IMR-90 (cell line): ENCODE data around the gene CYS1. TPM values are rescaled to one million over a fixed set of nuclear protein-coding genes. Genes with fewer than 3 reads are reported as not detected.

Source experiments
- ATAC-seq: fragments of 200-7000 bp; cut with Tn5 transposase; 2 replicates; pipeline ENCODE4 v1.9.1; 2020; ENCODE audit warnings: low read depth, mild to moderate bottlenecking, moderate library complexity
- BruUV-seq: library from RNA; stranded (reverse); fragments of 400-500 nt; replicated peaks from 2 replicates; lab custom pipeline; 2021; lab: Mats Ljungman, UMichigan
- CTCF ChIA-PET: fragments of 300-600 bp; formaldehyde crosslinking; extraction: SDS; loops from one replicate; lab custom pipeline; 2021; ENCODE audit warnings: antibody characterized with exemption; lab: Yijun Ruan, JAX
- POLR2A ChIA-PET: fragments of 300-600 bp; sonication (Branson Sonifier 250); formaldehyde crosslinking; loops from one replicate; lab custom pipeline; 2022; ENCODE audit warnings: antibody characterized with exemption; ENCODE audit not compliant: unreplicated experiment; lab: Charles Lee
- DNase-seq: peaks from one replicate; pipeline ENCODE4 v3.0.0; 2013
- H2AFZ ChIP-seq: replicated peaks from 2 replicates; pipeline ENCODE3; 2013; ENCODE audit warnings: low read length, mild to moderate bottlenecking; ENCODE audit not compliant: poor library complexity
- H2AK5ac ChIP-seq: 2 replicates; pipeline ENCODE4 v1.6.1; 2013; ENCODE audit warnings: low read depth, low read length, inconsistent platforms
- H2AK9ac ChIP-seq: replicated peaks from 2 replicates; pipeline ENCODE3; 2013; ENCODE audit warnings: mild to moderate bottlenecking, low read depth, low read length, moderate library complexity; ENCODE audit not compliant: poor library complexity
- H2BK120ac ChIP-seq: 2 replicates; pipeline ENCODE4 v1.6.1; 2013; ENCODE audit warnings: low read depth, low read length, inconsistent platforms
- H2BK15ac ChIP-seq: 3 replicates; pipeline ENCODE4 v1.6.1; 2013; ENCODE audit warnings: low read depth, low read length, inconsistent platforms
- H2BK20ac ChIP-seq: 2 replicates; pipeline ENCODE4 v1.6.1; 2013; ENCODE audit warnings: low read depth, mild to moderate bottlenecking, inconsistent platforms, low read length, moderate library complexity
- H2BK5ac ChIP-seq: 2 replicates; pipeline ENCODE4 v1.6.1; 2013; ENCODE audit warnings: mild to moderate bottlenecking, low read depth, low read length, inconsistent platforms; ENCODE audit not compliant: poor library complexity, severe bottlenecking
- H3K14ac ChIP-seq: replicated peaks from 2 replicates; pipeline ENCODE4 v1.6.1; 2013; ENCODE audit warnings: low read depth, low read length, inconsistent platforms
- H3K18ac ChIP-seq: 2 replicates; pipeline ENCODE4 v1.6.1; 2013; ENCODE audit warnings: low read depth, low read length, control low read depth
- H3K23ac ChIP-seq: 2 replicates; pipeline ENCODE4 v1.6.1; 2013; ENCODE audit warnings: low read depth, low read length, inconsistent platforms
- H3K27ac ChIP-seq: 2 replicates; pipeline ENCODE4 v1.5.1; 2013; ENCODE audit warnings: mild to moderate bottlenecking, control low read depth, low read length; ENCODE audit not compliant: insufficient read depth
- H3K27me3 ChIP-seq: 2 replicates; pipeline ENCODE4 v1.6.1; 2013; ENCODE audit warnings: low read length; ENCODE audit not compliant: control insufficient read depth, insufficient read depth
- H3K36me3 ChIP-seq: 2 replicates; pipeline ENCODE4 v1.6.1; 2013; ENCODE audit warnings: low read length, mixed read lengths; ENCODE audit not compliant: control insufficient read depth, insufficient read depth
- H3K4ac ChIP-seq: 2 replicates; pipeline ENCODE4 v1.6.1; 2013; ENCODE audit warnings: low read depth, low read length, inconsistent platforms
- H3K4me1 ChIP-seq: 2 replicates; pipeline ENCODE4 v1.6.1; 2013; ENCODE audit warnings: low read length, mixed read lengths; ENCODE audit not compliant: control insufficient read depth, insufficient read depth
- H3K4me2 ChIP-seq: 2 replicates; pipeline ENCODE4 v1.6.1; 2013; ENCODE audit warnings: low read depth, mild to moderate bottlenecking, control low read depth, low read length, moderate library complexity
- H3K4me3 ChIP-seq: 2 replicates; pipeline ENCODE4 v1.5.1; 2013; ENCODE audit warnings: low read depth, mild to moderate bottlenecking, control low read depth, low read length, moderate library complexity; ENCODE audit not compliant: insufficient read depth
- H3K56ac ChIP-seq: 2 replicates; pipeline ENCODE4 v1.6.1; 2013; ENCODE audit warnings: low read length, inconsistent platforms; ENCODE audit not compliant: insufficient read depth; ENCODE audit errors: extremely low read depth
- H3K79me1 ChIP-seq, 2 experiments: 2 replicates each; pipeline ENCODE4 v1.6.1; 2013; ENCODE audit warnings: low read length in 2 of 2, inconsistent platforms in 1 of 2, low read depth in 1 of 2
- H3K9ac ChIP-seq: 2 replicates; pipeline ENCODE4 v1.6.1; 2013; ENCODE audit warnings: low read depth, low read length, control low read depth
- H3K9me1 ChIP-seq: 2 replicates; pipeline ENCODE4 v1.6.1; 2013; ENCODE audit warnings: low read length, inconsistent platforms; ENCODE audit not compliant: insufficient read depth
- H3K9me3 ChIP-seq: 2 replicates; pipeline ENCODE4 v1.6.1; 2013; ENCODE audit warnings: low read length; ENCODE audit not compliant: control insufficient read depth, insufficient read depth
- H4K20me1 ChIP-seq: 2 replicates; pipeline ENCODE4 v1.6.1; 2013; ENCODE audit warnings: low read length, inconsistent platforms; ENCODE audit not compliant: insufficient read depth
- H4K5ac ChIP-seq: 2 replicates; pipeline ENCODE4 v1.6.1; 2013; ENCODE audit warnings: mild to moderate bottlenecking, low read depth, low read length, control low read depth
- H4K8ac ChIP-seq, 2 experiments: 2 replicates each; pipeline ENCODE4 v1.6.1; 2013; ENCODE audit warnings: low read depth in 2 of 2, low read length in 2 of 2, control low read depth in 1 of 2, inconsistent platforms in 1 of 2
- H4K91ac ChIP-seq: 2 replicates; pipeline ENCODE4 v1.6.1; 2013; ENCODE audit warnings: low read depth, low read length, inconsistent platforms; ENCODE audit not compliant: insufficient read depth
- CHD1 ChIP-seq: IDR thresholded peaks from 2 replicates; pipeline ENCODE4 v1.6.1; 2012; ENCODE audit warnings: low read depth, low read length, improper control_type of control experiment
- MAZ ChIP-seq: IDR thresholded peaks from 2 replicates; pipeline ENCODE4 v1.6.1; 2012; ENCODE audit warnings: low read depth, mild to moderate bottlenecking, low read length, improper control_type of control experiment, moderate library complexity, borderline replicate concordance
- MXI1 ChIP-seq: IDR thresholded peaks from 2 replicates; pipeline ENCODE4 v1.6.1; 2012; ENCODE audit warnings: low read depth, mild to moderate bottlenecking, low read length, moderate library complexity, borderline replicate concordance
- NFE2L2 ChIP-seq: fragments of 150-350 bp; IDR thresholded peaks from 2 replicates; pipeline ENCODE4 v1.6.1; 2016; ENCODE audit warnings: low read depth, mild to moderate bottlenecking, low read length
- POLR2A ChIP-seq: IDR thresholded peaks from 2 replicates; pipeline ENCODE4 v1.6.1; 2012; ENCODE audit warnings: mild to moderate bottlenecking, low read depth, low read length
- RFX5 ChIP-seq: IDR thresholded peaks from 2 replicates; pipeline ENCODE4 v1.8.0; 2012; ENCODE audit warnings: low read depth, mild to moderate bottlenecking, low read length, moderate library complexity
- SMC3 ChIP-seq: fragments of 150-350 bp; IDR thresholded peaks from 2 replicates; pipeline ENCODE4 v1.6.1; 2016; ENCODE audit warnings: low read depth, mild to moderate bottlenecking, antibody characterized with exemption, low read length, moderate library complexity
- WGBS, 2 experiments: methylation state at CpG; one replicate each; pipeline versions ENCODE4 v1.1.5 to v1.1.7; 2013; ENCODE audit warnings: missing lambda C conversion rate in 2 of 2; ENCODE audit not compliant: insufficient read length in 1 of 2; ENCODE audit errors: extremely low coverage in 2 of 2; 5-methylcytosine and 5-hydroxymethylcytosine counted together
- dilution Hi-C: fragments of 300-500 bp; cut with HindIII; formaldehyde crosslinking; loops from one replicate; pipeline ENCODE4 v1.14.3; 2018; ENCODE audit warnings: low sequenced_read_pairs; ENCODE audit not compliant: unreplicated experiment
- in situ Hi-C: fragments of 300-500 bp; cut with MboI; formaldehyde crosslinking; loops from 3 replicates; pipeline ENCODE4 v1.14.3; 2019; ENCODE audit warnings: low sequenced_read_pairs, inconsistent platforms, mixed read lengths
- intact Hi-C: fragments of 100-400 bp; cut with micrococcal nuclease; formaldehyde crosslinking; loops from 2 replicates; pipeline ENCODE4 v1.10.0; 2022
- polyA plus RNA-seq, 3 experiments: library from polyadenylated mRNA; depleted of rRNA; stranded (reverse); fragments of >200 nt; gene quantifications; 2 replicates each; pipeline ENCODE4 v1.2.3, GENCODE V29; 2012; ENCODE audit warnings: low replicate concordance in 1 of 3
- total RNA-seq: library from RNA; depleted of rRNA; stranded (reverse); fragments of >200 nt; gene quantifications from 2 replicates; pipeline ENCODE4 v1.2.3, GENCODE V29; 2012
- TF ChIP-seq, protein P1 (sequence below): conservative IDR thresholded peaks from 2 replicates; pipeline ENCODE4 v1.5.1; 2012; ENCODE audit warnings: mild to moderate bottlenecking, low read depth, low read length, improper control_type of control experiment
- TF ChIP-seq, protein P2 (sequence below): fragments of 150-350 bp; IDR thresholded peaks from 2 replicates; pipeline ENCODE4 v1.6.1; 2017; ENCODE audit warnings: mild to moderate bottlenecking, antibody characterized with exemption, low read length, low read depth

Gene CYS1
- total and polyA plus RNA-seq, 2 of the 4 experiments (the other 2 are of a cell fraction), result under 0.01 to 0.12 TPM

DNA sequence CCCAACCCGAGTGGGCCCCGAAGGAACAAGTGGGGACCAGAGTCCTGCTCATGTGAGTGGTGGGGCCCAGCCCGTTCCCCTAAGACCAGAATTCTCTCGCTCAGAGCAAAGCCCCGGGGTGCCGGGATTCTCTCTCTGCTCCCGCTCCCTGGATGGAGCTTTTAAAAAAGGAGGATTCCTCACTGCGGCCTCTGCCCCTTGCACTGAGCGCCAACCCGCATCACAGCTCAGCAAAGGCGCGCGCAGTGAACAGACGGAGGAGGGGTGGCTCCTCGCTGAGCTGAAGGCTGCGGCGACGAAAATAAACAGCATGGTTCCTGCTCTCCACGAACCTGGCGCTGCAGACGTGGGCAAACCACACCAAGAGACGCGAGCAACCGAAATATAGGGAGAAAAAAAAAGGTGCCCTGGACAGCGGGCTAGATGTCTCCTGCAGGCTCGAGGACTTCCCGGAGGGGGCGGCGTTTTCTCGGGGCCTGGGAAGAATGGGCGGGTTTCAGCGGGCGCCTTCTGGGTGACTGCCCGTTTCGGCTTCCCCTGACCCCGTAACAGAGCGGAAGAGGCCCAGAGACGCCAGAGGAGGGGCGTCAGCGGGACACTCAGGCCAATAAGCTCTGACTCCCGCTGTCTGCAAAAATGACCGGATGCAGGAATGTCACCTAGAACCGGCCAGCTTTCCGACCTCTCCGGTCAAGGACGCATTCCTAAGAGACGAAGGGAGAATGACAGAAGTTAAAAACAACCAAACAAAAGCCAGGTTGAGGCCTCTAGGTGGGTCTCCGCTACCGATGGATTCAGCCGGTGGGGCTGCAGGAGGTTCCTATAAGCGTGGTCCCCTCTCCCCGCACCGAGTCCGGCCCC, 37.7 kb downstream of the CYS1 start:
- Histone ChIP-seq H3K36me3 (peaks cover under 1% of the 10 kb centered on the region; the same call in 1 of the 2 replicates), H2AK5ac (no peak overlapping the region; the same call in 1 of the 2 replicates), H3K27me3 (no peaks in the 10 kb centered on the region), H3K18ac (no peak overlapping the region; the same call in 1 of the 2 replicates), H3K4me3 (peak overlapping the region; percentile 28), H3K23ac (peak overlapping the region; percentile 6; the same call in 1 of the 2 replicates), H2AK9ac (peak overlapping the region; percentile 22), H3K9me1 (peaks cover 5% of the 10 kb centered on the region; the same call in 1 of the 2 replicates), H3K27ac (peak overlapping the region; percentile 51), H3K4me2 (peak overlapping the region; percentile 75), H4K8ac (peak overlapping the region; percentile 38 to 85; a peak in 2 of 4 replicates), H4K20me1 (peaks cover 4% of the 10 kb centered on the region; the same call in 1 of the 2 replicates), H3K14ac (peak overlapping the region; percentile 24), H2BK20ac (peak overlapping the region; percentile 48; the same call in 1 of the 2 replicates), H4K5ac (no peak overlapping the region), H2AFZ (peak overlapping the region; percentile 94), H2BK120ac (peak overlapping the region; percentile 49; the same call in 1 of the 2 replicates), H3K79me1 (peaks cover 0 to 6% of the 10 kb centered on the region in 2 experiments; a peak in 1 of 4 replicates), H3K56ac (peak overlapping the region; percentile 38; the same call in 1 of the 2 replicates), H4K91ac (peak overlapping the region; percentile 68), H3K9ac (peak overlapping the region; percentile 25; the same call in 1 of the 2 replicates), H3K4ac (peak overlapping the region; percentile 78), H2BK5ac (peak overlapping the region; percentile 10), H3K4me1 (peaks cover 2% of the 10 kb centered on the region; the same call in 1 of the 2 replicates), H3K9me3 (no peaks in the 10 kb centered on the region), H2BK15ac (peak overlapping the region; percentile 77; the same call in 1 of the 3 replicates)
- 21% methylated on average over 32 of the region's 54 CpGs; no CpG with 5 or more reads in 1 of the 2 experiments for WGBS, 2 experiments
- ChIA-PET POLR2A (no interaction called here), CTCF (interaction anchor here (0.5 to 1.2 kb wide), 2 partner anchors 58 to 85 kb away, joined by 3 to 5 read pairs; no protein-coding TSS in a partner anchor)
- DNase-seq (peak; percentile 47), ATAC-seq (peak; percentile 3)
- in situ Hi-C loops (loop anchor here (10.0 kb wide), 1 partner anchor 478 kb away; no protein-coding TSS in a partner anchor), dilution Hi-C loops (no loop called here), intact Hi-C loops (loop anchor here (2.0 to 10.0 kb wide), 3 partner anchors 58 to 155 kb away; no protein-coding TSS in a partner anchor)
- BruUV-seq, result no TSS peak
- no peak for TF ChIP-seq POLR2A
- TF ChIP-seq, protein P1, sequence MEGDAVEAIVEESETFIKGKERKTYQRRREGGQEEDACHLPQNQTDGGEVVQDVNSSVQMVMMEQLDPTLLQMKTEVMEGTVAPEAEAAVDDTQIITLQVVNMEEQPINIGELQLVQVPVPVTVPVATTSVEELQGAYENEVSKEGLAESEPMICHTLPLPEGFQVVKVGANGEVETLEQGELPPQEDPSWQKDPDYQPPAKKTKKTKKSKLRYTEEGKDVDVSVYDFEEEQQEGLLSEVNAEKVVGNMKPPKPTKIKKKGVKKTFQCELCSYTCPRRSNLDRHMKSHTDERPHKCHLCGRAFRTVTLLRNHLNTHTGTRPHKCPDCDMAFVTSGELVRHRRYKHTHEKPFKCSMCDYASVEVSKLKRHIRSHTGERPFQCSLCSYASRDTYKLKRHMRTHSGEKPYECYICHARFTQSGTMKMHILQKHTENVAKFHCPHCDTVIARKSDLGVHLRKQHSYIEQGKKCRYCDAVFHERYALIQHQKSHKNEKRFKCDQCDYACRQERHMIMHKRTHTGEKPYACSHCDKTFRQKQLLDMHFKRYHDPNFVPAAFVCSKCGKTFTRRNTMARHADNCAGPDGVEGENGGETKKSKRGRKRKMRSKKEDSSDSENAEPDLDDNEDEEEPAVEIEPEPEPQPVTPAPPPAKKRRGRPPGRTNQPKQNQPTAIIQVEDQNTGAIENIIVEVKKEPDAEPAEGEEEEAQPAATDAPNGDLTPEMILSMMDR, result 0 out of 2 replicates have a peak, but pooled peaks have one; percentile 13
- no peak; the same call in 1 of the 2 replicates for TF ChIP-seq SMC3
- TF ChIP-seq NFE2L2, result no peak
- TF ChIP-seq MAZ, result no peak
- TF ChIP-seq RFX5, result no peak
- TF ChIP-seq MXI1, result 0 out of 2 replicates have a peak, but pooled peaks have one; percentile 0
- no peak for TF ChIP-seq CHD1
- TF ChIP-seq, protein P2, sequence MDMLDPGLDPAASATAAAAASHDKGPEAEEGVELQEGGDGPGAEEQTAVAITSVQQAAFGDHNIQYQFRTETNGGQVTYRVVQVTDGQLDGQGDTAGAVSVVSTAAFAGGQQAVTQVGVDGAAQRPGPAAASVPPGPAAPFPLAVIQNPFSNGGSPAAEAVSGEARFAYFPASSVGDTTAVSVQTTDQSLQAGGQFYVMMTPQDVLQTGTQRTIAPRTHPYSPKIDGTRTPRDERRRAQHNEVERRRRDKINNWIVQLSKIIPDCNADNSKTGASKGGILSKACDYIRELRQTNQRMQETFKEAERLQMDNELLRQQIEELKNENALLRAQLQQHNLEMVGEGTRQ, result no peak
